Right ventricle myocardium inferior (tissue), 1 donor: ENCODE data around the gene DACH1. TPM values are rescaled to one million over a fixed set of nuclear protein-coding genes. Genes with fewer than 3 reads are reported as not detected.

Experiments
- ATAC-seq: fragments of 200-7000 bp; cut with Tn5 transposase; one replicate; pipeline ENCODE4 v1.9.1; 2020; ENCODE audit warnings: mild to moderate bottlenecking, moderate library complexity
- DNase-seq: peaks from one replicate; pipeline ENCODE4 v3.0.0; 2021; ENCODE audit errors: missing footprints
- intact Hi-C: fragments of 100-400 bp; cut with DNase I; formaldehyde crosslinking; loops from one replicate; pipeline ENCODE4 v1.11.0; 2022
- total RNA-seq: library from RNA; stranded (reverse); fragmentation: NEBNext Ultra II Directional; extraction: Animal tissue kit (Norgen Biotek cat#: 25700); gene quantifications from one replicate; pipeline ENCODE4 v1.2.1, GENCODE V29; 2021
- donor health status: DM: no; HTN: yes; CAD: no; lungs with severe emphysema.

The DACH1 gene
- total RNA-seq, 1 donor from 2014 or later = 4.7 TPM

DNA sequence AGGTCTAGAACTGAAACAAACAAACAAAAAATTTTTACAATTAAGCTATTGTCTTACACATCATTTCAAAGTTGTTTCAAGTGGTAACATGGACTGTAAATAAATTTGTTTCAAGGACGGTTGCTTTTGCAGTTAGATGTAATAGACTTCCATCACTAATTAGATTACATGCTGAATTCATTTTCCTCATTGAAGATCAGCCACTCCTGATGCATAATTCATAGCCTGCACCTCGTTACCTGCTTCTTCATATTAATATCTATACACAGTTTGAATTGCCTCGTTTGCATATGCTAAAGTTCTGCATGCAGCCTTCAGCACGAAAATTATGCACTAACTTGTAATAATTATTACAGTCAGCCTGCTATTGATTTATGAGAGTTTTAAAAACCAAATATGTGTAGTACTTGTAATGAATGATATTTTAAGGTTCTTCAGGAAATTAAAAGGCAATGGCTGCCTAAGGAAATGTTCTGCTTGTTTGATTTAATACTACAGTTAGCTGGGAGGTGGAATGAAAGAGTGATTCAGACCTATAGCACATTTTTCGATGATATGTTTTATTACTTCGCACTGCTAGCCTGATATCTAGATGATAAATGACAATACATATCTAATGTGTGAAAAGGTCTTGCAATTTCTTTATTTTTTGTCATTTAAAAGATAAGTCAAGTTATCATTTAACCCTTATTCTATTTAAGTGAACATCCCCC lies 184.9 kb downstream of the DACH1 start:
- intact Hi-C loops = no loop called here
- ATAC-seq = no peak
- DNase-seq = no peak

DNA sequence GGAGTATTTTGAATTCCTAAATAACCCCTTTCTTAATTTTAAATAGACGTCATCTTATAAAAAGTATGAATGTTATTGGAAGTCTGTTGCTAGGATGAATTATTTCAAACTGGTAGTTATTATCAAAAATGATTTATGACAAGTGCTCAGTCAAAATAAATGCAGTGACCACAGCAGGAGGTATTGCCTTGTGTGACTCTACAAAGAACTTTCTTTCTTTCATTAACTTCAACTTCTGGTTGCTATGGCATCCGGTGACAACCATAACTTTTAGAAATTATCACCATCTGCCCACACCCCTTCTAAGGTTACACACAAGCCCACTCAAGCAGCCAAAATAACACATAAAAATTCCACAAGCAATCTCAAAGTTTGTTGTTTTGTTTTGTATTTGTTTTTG lies 189.9 kb downstream of the DACH1 start:
- intact Hi-C loops = no loop called here
- DNase-seq (no peak), ATAC-seq (no peak)

DNA sequence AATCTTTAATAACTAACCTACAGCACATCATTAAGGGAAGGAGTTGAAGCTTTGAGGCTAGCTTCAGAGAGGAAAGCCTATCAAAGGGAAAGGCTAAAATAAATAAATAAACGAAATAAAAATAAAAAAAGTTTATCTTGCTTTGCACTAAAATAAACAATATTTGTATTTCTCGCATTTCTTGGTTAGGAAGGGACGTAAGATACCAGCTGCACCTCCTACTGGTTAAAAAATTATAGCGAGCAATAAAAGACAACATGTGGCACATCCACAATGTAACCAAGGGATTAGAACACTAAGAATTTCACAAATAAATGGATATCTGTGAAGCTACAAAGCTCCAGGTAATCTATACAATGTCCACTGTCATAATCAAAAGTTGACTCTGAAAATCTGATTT lies 194.5 kb downstream of the DACH1 start:
- ATAC-seq = no peak
- DNase-seq = no peak
- intact Hi-C loops = no loop called here

DNA sequence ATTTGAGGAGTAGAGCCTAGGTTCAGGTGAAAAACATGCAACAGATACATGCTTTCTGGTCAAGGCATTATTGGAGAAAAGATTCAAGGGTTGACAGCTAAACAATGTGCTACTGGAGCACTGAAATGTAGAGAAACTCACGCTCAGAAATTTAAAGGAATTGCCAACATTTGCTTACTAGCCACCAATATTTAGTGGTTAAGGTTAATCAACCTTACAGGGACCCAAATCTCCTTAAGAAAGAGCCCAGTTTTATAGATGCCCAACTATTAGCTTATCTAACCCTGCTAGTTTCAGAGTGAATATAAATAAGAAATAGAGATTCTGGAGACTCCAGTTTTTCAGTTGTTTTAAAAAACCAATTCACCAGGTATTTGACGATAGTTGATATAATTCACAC lies 203.6 kb downstream of the DACH1 start:
- intact Hi-C loops = no loop called here
- DNase-seq (no peak), ATAC-seq (no peak)

DNA sequence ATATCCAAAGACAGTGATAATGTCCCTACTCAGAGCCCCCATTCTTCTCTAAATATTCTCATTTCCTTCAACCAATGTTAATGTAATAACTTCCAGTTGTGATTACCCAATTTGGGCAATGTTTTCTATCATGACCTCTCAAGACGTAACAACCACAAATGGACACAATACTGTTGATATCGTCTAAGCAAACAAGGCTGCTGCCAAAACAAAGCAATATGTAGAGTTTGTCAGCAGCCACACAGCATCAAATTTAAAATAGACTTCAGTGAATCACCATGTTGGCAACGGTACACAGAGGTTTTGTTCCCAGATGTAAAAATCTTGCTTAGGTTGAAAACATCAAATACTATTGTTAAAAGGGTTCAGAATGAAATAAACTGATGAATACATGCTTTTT lies 205.1 kb downstream of the DACH1 start:
- intact Hi-C loops = no loop called here
- ATAC-seq (no peak), DNase-seq (no peak)

DNA sequence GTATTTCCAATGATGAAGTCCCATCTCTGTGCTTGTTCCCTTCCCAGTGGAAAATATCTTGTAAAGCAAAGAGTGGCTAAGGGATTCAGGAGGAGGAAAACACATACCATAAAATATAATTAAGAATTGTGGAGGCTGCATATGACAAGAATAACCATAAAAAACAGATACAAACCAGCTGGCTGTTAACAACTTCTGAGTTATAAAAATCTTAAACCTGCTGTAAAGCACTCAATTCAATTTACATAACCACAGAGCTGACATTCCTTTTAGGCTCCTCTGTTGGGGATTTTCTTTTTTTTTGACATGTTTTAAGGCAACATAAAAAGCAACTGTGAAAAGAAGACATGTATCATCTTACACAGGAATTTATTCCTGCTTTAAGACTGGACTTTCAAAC lies 207.6 kb downstream of the DACH1 start:
- DNase-seq (no peak), ATAC-seq (no peak)
- intact Hi-C loops = no loop called here

DNA sequence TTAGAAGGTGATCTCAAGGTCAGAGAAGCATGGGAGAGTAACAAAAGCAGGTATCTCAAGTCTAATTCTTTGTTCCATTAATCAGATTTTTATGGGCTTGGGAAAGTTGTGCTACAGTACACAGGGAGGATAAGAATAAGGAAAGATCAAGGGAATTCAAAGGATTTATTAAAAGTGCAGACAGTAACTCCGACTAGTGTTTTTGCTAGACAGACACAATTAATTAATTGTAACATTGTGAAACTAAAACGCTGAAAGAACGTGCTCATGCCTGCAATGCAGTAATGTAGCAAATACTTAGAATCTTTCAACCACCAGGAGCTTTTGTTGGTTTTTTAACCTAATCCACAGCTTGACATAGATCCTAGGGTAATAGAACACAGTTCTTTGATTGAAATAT lies 221.5 kb downstream of the DACH1 start:
- ATAC-seq = no peak
- intact Hi-C loops = no loop called here
- DNase-seq = no peak

DNA sequence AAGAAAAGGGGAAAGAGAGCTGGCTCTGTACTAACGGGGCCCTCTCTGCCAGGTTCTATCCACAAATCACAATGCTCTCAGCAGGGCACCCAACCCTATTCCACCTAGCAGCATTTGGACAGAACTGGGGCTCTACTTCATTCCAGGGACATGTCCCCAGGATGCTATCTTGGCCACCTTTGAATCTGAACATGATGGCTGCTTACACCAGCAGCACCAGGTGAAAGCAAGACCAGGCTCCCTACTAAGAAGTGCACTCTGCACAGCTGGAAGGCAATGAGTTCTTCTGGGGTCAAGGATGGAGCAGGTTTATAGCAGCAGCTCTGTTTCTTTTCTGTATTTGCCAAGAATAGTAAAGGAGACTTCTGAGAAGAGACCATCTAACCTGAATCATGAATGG lies 222.4 kb downstream of the DACH1 start:
- intact Hi-C loops = no loop called here
- DNase-seq (no peak), ATAC-seq (no peak)

DNA sequence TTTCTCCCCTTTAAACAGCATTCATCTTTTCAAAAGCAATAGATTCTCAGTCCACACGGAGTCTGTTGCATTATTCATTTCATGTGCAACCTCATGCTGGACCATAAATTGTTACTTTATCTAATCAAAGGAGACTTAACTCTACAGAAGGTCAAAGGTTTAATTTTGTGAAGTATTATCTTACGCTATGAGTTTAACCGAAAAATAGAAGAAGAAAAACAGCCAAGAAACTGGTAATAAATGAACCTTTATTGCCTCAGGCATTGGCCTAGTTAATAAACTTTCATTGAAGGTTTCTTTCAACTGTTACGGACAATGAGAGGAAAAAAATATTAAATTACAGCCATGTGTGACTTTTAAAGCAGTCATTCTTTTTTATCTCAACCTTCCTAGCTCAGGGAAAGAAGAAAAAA lies 223.6 kb downstream of the DACH1 start:
- DNase-seq (no peak), ATAC-seq (no peak)
- intact Hi-C loops = no loop called here

DNA sequence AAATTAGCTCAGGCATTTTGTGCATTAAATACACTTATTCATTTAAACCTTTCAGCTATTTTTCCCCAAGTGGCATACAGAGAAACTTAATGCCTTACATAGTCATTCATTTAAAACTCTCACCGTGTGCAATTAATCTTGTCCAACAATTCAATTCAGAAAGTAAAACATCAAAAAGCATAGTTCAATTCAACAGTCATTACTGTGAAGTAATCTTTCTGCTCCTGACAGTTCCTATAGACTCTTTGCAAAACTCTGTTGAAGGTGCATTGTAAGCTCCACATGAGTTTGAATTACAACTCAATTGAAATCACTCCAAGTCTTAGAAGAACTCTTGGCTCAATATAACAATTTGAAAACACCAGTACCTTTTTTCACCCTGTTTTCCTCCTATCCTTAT lies 228.3 kb downstream of the DACH1 start:
- no peak for DNase-seq
- no peak for ATAC-seq
- intact Hi-C loops = no loop called here

DNA sequence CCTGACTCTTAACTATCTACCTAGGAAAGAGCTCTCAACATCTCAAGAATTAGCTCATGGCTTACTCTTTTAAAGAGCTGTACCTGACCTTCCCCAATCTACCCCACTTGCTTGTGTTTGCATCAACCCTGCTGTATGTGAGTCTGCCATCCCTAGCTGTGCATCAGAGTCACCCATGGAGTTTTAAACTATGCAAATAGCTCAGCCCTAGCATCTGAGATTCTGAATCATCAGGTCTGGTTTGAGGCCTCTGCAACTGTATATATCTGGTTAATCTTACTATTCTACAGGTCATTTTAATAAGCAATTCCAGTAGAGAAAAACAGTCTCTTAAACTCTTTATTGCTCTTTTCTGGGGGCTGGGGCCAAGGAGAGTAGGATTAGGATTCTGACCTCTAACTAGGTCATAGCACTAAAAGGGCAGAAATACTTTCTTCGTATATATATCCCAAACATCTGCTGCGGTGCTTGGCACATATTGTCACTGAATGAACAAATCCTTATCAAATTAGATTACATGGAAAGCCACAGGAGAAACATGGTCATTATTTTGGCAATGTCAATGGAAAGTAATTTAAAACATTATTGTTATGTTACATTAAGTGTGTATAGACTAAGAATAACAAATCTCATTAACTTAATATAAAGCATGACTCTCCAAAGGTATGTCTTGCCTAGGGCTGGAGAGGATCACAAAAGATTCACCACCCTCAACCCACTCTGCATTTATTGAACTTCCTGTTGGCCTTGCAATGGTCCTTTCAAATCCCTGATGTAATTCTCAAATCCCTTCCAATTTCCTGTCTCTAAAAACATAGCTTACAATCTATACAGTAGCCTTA lies 232.2 kb downstream of the DACH1 start:
- intact Hi-C loops = no loop called here
- no peak for ATAC-seq
- no peak for DNase-seq

DNA sequence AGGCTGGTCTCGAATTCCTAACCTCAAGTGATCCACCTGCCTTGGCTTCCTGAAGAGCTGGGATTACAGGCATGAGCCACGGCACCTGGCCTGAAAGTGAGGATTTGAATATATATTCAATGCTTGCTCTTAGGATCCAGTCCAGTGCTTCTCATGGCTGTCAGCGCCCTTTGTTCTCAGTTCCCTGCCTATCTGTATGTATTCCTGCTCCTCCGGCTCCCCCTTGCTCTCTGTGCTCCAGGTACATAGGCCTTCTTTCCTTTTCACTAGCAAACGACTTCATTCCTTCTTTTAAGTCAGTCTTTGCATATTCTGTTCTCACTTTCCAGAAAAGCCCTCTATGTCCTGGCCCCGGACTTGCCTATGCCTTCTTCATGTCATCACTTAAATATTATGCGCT lies 232.8 kb downstream of the DACH1 start:
- DNase-seq (no peak), ATAC-seq (no peak)

DNA sequence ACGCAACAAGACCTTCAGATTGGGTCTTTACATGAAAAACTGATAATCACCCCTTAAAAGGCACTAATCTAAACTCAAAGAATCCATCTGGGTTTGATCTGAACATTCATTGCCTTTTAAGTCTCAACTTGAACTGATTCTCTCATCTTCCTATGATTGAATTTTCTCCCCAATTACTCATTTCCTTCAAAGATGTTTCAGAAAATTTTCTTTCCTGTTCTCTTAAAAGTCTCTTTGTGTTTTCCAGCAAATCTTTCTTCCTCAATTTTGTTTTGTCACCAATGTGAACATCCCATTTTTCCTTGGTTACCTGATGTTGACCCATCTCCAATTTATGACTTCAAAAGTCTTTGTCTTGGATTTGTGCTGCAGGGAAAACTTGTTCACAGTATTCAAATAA lies 234.3 kb downstream of the DACH1 start:
- ATAC-seq = no peak
- DNase-seq = no peak
- intact Hi-C loops = no loop called here

More for the DNA sequence above, 232.8 kb downstream of the DACH1 start:
- intact Hi-C loops = no loop called here

DNA sequence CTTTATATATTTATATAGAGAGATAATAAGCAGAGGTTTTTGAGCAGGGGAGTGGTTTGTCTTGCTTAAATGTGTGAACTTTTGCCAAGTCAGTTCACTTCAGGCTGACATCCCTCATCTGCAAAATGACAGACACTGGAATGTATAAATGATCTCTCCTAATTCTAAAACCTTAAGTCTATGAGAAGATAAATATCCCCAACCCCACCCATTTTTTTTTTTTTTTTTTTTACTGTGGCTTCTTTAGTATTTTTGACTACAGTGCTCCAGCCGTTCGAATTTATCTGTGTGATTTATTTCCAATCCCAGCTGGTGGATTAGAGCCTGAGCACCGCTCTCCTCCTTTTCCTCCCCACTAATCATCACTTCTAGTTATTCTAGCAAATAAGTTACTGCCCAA lies 234.8 kb downstream of the DACH1 start:
- intact Hi-C loops = no loop called here
- ATAC-seq = no peak

DNA sequence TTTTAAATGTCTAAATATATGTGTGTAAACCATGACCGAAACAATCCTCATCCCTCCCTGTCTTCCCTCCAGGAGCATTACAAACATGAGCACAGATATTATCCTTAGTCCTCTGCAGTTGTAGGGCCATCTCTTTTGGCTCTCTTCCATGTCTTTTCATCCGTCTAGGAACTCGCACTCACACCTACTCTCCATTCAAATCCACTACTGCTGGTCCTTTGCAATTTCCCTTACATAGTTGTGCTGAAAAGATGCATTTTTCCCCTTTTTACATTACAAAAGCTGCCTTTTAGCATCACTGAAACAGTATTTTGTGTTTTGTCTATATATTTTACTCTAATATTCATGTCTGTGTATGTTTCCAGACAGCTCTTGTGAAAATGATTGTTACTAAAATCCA lies 237.8 kb downstream of the DACH1 start:
- intact Hi-C loops = no loop called here
- DNase-seq = no peak
- no peak for ATAC-seq

More for the DNA sequence above, 234.8 kb downstream of the DACH1 start:
- no peak for DNase-seq

DNA sequence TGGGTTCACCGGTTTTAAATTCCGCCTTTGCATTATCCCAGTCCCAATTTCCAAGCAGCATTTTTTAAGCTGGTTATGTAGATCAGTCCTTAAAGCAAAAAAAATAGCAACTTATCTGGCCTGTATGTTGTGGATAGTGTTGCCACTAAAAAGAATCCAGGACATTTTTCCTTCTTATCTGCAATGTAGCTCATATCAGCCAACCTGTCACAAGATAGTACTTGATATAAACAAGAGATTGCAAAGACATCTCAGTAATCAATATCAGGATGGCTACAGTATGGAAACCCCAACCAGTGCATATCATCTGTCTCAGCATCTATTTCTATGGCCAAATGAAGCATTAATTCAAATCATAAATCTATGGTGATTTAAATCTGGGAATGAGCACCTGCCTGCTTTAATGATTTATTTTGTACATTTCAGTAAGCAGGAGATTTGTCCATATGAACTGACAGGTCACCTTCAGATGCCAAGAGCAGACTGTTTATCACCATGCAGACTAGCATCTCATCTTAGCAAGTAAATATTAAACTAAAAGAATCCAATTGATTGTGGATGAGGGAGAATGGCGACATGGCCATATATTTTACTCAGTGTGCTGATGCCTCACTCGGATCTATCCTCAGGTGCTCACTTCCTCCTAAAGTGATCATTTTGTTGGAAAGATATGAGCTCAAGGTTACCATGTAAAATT lies 240.4 kb downstream of the DACH1 start:
- ATAC-seq = no peak
- DNase-seq = no peak
- intact Hi-C loops = no loop called here

DNA sequence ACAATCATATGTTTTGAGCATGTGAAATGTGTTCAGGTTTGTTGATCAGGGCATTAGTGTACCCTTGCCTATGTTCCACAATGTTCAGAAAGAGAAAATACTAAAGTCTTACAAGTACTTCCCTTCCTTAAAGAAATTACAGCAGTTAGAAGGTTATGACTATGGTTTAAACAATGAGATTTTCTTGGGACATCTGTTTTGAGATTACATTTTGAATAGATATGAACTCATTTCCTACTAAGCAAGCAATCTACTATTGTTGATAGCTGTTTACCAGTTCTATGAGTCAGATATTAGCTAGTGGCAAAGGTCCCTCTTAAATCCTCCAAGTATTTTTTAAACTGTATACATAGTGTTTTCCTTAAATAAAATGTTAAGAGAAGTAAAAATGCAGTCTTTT lies 241.3 kb downstream of the DACH1 start:
- intact Hi-C loops = no loop called here
- DNase-seq = no peak
- no peak for ATAC-seq

DNA sequence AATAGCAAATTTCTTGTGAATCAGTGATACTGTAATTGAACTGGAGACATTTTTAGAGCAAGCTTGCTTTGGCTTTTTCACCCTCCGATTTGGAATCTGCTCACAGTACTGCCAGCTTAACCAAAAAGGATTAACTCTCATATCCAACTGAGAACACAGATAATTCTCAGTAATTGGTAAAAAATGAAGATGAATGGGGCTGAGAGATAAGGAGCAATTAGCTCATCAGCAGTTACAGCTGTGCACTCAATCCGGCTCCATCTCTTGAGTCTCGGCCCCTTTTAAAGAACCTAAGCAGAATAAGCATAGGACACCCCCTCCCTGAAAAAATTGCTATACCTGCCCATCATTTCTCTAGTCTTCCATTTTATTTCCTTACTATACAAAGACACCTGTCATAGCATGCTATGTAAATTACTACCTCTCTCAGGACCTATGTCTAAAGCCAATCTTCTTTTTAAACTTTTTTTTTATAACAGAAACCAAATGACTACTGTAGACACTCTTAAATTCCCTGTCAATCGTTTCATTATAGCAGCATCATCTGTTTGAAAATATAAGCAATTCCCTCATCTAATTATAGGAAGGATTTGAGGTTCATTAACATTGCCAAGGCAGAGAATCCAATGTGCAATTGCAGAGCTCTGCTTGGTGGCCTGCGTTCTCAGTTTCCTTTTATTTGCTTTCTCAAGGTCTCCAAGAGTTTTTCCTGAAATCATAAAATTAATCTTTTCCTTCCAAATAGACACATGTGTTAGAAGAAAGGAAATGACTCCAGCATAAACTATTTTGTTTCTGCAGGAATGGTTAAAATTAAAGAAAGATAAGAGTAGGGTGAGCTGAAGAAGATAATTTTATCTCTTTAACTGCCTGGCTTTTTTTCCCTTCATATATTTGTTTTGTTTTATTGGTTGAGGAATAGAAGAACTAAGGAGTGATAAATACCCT lies 242.1 kb downstream of the DACH1 start:
- intact Hi-C loops = no loop called here
- no peak for DNase-seq
- no peak for ATAC-seq
